GM19438 (cell line): ENCODE measurements around the gene ZNF407.
A peak's percentile ranks its signal among the peaks of the same experiment; 100 is the strongest.

Source experiments
- ATAC-seq: cut with Tn5 transposase; IDR thresholded peaks from one replicate; pipeline ENCODE4 v1.9.1; 2021; ENCODE audit warnings: low read depth; ENCODE audit not compliant: unreplicated experiment

The ZNF407 gene

GRCh38 chr18:74587441-74587840 lies 10.2 kb upstream of the ZNF407 start:
- ATAC-seq, result no peak

- no peak for ATAC-seq
These were observed 8.6 kb upstream of the ZNF407 start for GRCh38 chr18:74589021-74589420.

- ATAC-seq, result no peak
These were observed 7.9 kb upstream of the ZNF407 start for GRCh38 chr18:74589811-74590210.

- no peak for ATAC-seq
These were observed 7.0 kb upstream of the ZNF407 start for GRCh38 chr18:74590671-74591070.

- no peak for ATAC-seq
These were observed 2.2 kb upstream of the ZNF407 start for GRCh38 chr18:74595431-74595830.

GRCh38 chr18:74597034-74597661 lies 522 bp upstream of the ZNF407 start:
- ATAC-seq, result peak; percentile 38

GRCh38 chr18:74598350-74599001 lies 806 bp downstream of the ZNF407 start:
- ATAC-seq, result peak; percentile 52

- ATAC-seq, result no peak
These were observed 6.7 kb downstream of the ZNF407 start for GRCh38 chr18:74604361-74604760.

- ATAC-seq, result no peak
These were observed 7.1 kb downstream of the ZNF407 start for GRCh38 chr18:74604774-74605173.

GRCh38 chr18:74608681-74609080 lies 11.0 kb downstream of the ZNF407 start:
- no peak for ATAC-seq

GRCh38 chr18:74609535-74609934 lies 11.9 kb downstream of the ZNF407 start:
- no peak for ATAC-seq

GRCh38 chr18:74610051-74610615 lies 12.5 kb downstream of the ZNF407 start:
- ATAC-seq, result no peak

GRCh38 chr18:74610860-74611259 lies 13.2 kb downstream of the ZNF407 start:
- ATAC-seq, result no peak

- no peak for ATAC-seq
These were observed 14.1 kb downstream of the ZNF407 start for GRCh38 chr18:74611765-74612164.

- ATAC-seq, result no peak
These were observed 15.7 kb downstream of the ZNF407 start for GRCh38 chr18:74613381-74613780.

- no peak for ATAC-seq
These were observed 18.8 kb downstream of the ZNF407 start for GRCh38 chr18:74616494-74616893.

- no peak for ATAC-seq
These were observed 19.8 kb downstream of the ZNF407 start for GRCh38 chr18:74617486-74617885.

- no peak for ATAC-seq
These were observed 24.4 kb downstream of the ZNF407 start for GRCh38 chr18:74622072-74622471.

GRCh38 chr18:74623047-74623816 lies 25.6 kb downstream of the ZNF407 start:
- ATAC-seq, result no peak

GRCh38 chr18:74624466-74624865 lies 26.8 kb downstream of the ZNF407 start:
- ATAC-seq, result no peak

- no peak for ATAC-seq
These were observed 27.5 kb downstream of the ZNF407 start for GRCh38 chr18:74625157-74625556.
